IPS-NIHi7 (cell line): ENCODE data around the gene ELMOD1.

Experiments used
- DNase-seq: peaks from one replicate; pipeline ENCODE4 v3.0.0; 2012; ENCODE audit warnings: mixed read lengths; ENCODE audit errors: extremely low spot score

Gene ELMOD1

GRCh38 chr11:107646783-107647182, 55.8 kb downstream of the ELMOD1 start:
- DNase-seq = no peak

DNA sequence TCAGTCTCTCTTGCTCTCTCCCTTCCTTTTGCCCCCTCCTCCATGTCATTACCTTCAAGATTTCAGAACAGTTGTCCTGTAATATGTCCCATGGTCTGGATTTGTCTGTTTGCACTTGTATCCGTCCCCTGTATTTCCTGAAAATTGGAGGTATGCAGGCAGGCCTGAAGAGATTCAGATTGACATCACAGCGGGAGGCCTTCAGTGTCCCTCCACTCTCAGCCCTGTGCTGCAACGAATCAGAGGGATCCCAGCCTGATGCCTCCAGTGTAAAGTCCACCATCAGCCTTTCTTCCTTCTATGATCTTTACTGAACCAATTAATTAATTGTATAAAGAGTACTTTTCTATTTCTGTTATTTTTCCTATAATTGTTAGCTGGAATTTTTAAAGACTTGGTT, 57.3 kb downstream of the ELMOD1 start:
- peak; percentile 26 for DNase-seq

- peak; percentile 16 for DNase-seq
Measured at GRCh38 chr11:107651672-107652071, 60.7 kb downstream of the ELMOD1 start.

GRCh38 chr11:107653076-107653475, 62.1 kb downstream of the ELMOD1 start:
- DNase-seq = no peak

GRCh38 chr11:107655602-107656001, 64.7 kb downstream of the ELMOD1 start:
- no peak for DNase-seq

GRCh38 chr11:107659310-107659709, 68.4 kb downstream of the ELMOD1 start:
- DNase-seq = no peak

DNA sequence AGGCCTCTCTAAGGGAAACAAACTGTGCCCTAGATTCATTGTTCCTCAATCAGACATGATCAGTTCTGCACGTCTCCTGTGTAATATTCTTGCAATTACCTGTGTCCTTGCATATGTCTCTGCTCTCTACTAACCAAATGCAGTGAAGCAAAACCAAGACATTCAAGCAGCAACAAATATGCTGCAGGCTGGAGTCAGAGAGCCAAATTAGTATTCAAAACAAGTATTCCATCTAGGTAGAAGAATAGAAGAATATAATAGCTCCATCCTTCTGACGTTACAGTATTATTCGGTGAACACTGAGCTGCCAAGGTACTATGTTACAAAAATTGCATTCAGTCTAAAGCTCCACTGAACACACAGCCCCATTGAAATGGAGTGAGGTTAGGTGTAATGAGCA, 69.1 kb downstream of the ELMOD1 start:
- no peak for DNase-seq

DNA sequence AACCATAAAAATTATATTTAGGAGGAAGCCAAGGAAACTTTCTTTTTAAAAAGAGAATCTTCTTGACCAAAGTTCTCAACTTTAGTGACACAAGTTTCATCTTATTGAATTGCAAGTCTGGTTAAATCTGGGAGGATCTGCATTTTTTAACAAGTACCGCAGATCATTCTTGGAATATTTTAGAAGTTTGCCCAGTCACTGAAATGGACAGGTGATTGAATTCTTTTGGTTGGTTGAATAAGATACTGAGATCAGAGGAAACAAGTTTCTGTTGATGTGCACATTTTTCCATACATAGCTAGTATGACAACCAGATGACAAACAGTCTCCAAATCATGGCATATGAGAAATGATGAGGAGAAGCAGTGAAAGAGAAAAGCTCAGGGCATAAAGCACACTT, 70.7 kb downstream of the ELMOD1 start:
- DNase-seq = no peak

DNA sequence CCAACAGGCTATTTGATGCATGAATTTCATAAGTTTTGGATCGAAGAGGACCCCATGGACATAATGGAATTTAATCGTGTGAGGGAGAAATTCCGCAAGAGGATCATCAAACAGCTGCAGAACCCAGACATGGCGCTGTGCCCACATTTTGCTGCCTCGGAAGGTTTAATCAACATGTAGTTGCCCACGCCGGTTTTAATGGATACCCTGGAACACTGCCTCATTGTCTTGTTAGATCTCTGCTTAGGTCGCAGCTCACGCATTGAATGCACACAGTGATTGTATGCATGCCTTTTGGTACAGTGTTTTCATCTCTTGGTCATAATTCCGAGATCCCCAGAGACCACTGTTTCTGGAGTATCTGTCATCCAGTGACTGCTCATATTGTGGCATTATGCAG, 74.1 kb downstream of the ELMOD1 start:
- no peak for DNase-seq

DNA sequence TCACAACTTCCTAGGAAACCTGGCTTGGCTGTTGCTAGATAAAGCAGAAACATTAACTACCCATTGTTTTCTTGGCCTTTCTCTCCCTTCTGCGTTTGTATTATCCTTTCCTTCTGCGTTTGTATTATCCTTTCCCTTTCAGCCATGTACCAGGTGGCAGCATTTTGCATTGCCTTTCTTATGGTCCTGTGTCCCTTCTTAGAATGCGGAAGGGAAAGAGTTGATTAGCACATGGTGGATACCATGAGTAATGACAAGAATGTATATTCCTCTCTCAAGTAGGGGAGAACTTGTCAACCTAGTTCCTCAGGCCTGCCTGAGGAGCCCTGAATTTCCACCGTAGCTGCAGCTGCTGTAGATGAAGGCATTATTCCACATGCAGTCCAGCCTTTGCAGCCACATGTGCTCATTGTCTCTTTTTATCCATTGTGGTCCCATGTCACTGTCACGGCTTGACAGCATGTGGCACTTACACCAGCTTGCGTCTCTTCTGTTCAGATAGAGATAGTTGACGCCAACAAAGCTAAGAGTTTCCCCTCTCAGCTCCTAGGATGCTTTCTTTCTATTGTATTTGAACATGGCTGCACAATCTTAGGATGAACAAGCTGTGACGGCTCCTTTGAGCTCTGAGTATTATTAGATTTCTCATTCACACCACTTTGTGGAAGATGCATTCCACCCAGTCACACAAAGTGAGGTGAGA, 76.1 kb downstream of the ELMOD1 start:
- no peak for DNase-seq

DNA sequence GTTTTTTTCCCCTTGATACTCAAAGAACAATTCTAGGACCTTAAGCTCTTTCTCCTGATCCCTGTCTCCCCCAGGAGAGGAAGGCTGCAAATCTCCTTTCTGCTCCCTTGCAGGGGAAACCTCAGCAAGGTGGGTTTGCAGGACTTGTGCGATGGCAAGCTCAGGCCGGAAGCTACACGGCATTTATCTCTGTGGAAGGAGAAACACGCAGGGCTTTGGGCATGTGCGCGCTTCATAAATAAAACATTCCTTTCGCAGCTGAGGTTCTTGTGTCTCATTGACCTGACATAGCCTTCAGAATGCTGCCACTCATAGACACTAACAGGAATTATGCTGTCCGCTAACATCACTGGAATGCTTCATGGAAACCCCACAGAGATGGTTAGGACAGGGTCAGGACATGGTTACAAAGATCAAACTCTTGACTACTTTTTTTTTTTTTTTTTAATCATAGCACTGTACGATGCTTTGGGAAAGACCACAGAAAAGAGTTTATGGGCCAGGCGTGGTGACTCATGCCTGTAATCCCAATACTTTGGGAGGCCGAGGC, 78.3 kb downstream of the ELMOD1 start:
- DNase-seq = no peak

GRCh38 chr11:107669893-107670601, 79.1 kb downstream of the ELMOD1 start:
- peak; percentile 23 for DNase-seq

DNA sequence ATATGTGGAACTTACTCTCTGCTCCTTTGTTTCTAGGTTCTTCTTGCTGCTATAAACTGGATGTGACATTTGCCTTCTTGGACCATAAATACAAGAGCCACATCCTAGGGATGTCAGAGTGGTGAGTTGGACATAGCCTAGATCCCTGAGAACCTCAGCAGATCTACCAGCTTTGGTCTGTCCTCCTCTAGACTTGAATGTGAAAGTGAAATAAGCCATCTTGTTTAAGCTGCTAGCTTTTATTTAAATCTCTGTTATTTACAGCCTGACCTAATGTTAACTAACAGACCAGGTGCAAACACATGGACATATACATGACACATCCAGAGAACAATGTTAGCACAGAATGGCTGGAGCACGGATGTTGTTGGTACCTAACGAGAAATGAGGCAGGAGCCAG, 85.0 kb downstream of the ELMOD1 start:
- no peak for DNase-seq

DNA sequence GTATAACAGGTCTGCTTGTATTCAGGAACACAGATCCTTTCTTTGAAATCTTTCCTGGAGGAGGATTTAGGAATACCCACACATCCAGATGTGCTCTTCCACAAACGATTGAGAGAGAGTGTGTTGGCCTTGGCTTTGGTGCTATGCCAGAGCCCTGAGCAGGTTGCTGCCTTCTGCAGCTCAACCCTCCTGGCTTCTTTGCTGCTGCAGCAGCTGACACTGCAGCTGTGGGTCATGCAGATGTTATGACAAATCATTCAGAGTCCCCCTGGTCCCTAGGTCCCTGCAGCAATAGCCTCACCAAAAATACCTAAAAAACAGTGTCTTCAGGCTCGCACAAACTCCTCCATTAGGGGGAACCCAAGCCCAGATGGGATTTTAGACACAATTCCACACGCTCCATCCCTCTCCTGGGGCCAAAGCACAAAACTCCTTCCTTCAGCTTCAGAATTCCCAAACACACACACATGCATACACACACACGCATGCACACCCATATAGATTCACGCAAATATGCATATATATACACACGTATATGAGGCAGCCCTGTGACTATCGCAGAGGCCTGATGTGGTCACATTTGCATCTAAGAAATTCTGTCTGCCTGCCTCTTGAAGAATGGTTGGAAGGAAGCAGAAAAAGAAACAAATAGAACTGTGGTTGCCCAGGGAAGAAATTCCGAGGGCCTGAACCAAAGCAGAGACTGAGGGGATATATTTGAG, 85.5 kb downstream of the ELMOD1 start:
- peak; percentile 34 for DNase-seq

DNA sequence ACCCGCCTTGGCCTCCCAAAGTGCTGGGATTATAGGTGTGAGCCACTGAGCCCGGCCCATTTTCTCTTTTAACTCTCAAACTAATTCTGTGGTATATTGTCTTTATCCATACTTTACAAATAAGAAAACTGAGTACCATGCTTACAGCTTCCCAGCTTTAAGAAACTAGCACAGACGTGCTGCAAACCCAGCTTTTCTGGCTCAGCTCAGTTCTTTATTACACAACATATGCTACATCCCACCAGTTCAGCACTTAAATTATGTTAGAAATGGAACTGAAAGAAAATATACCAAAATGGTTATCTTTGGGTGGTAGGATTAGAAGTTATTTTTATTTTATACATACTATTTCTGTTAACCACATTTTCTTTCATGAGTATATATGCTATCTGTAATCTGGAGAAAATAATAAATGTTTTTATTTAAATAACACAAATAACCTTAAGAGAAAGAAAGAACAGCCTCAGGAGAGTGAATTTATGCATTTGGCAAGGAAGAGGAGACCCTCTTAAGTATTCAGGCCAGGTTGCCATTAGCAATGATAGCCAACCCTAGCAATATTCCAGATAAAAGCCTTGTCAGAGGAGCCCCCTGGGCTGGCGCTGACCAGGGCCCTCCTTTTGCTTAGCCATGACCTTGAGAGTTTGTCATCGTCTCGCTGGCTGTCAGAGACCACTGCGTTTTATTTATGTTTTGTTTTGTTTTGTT, 87.1 kb downstream of the ELMOD1 start:
- no peak for DNase-seq

GRCh38 chr11:107678632-107678971, 87.7 kb downstream of the ELMOD1 start:
- DNase-seq = no peak

GRCh38 chr11:107679255-107680024, 88.5 kb downstream of the ELMOD1 start:
- no peak for DNase-seq

DNA sequence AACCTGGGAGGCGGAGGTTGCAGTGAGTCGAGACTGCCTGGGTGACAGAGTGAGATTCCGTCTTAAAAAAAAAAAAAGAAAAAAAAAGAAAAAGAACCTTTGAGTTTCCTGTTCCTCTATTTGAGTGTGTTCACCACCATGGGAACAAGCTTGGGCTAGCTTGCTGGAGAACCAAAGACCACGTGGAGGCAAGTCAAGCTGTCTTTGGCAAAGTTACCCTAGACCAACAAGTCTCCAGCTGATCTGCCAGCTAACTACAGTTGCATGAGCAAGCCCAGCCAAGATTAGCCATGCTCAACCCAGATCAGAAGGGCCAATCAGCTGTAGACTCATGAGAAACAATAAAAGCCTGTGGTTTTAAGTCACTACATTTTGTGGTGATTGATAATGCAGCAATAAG, 91.2 kb downstream of the ELMOD1 start:
- no peak for DNase-seq

- DNase-seq = no peak
Measured at GRCh38 chr11:107682572-107682971, 91.6 kb downstream of the ELMOD1 start.

- DNase-seq = no peak
Measured at GRCh38 chr11:107683061-107683460, 92.1 kb downstream of the ELMOD1 start.

DNA sequence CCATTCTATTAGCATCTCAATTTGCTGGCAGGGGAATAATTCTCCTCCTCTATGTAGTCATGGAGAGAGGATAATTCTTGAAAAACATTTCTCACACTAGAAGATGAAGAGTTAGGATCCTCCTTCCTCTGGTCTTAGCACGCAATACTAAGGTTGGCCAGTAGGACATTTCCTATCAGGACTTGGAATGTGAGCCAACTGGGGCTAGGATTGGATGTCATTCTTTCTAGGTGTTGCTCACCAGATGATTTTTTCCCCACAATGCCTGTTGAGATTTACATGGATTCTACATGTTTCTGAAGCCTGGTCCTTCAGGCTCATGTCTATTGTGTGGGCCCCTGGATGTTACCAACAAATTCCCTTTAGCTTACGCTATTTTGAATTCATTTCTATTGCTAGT, 92.9 kb downstream of the ELMOD1 start:
- peak; percentile 64 for DNase-seq
